Measurements from ENCODE around the gene TMPRSS13.

The TMPRSS13 gene

DNA sequence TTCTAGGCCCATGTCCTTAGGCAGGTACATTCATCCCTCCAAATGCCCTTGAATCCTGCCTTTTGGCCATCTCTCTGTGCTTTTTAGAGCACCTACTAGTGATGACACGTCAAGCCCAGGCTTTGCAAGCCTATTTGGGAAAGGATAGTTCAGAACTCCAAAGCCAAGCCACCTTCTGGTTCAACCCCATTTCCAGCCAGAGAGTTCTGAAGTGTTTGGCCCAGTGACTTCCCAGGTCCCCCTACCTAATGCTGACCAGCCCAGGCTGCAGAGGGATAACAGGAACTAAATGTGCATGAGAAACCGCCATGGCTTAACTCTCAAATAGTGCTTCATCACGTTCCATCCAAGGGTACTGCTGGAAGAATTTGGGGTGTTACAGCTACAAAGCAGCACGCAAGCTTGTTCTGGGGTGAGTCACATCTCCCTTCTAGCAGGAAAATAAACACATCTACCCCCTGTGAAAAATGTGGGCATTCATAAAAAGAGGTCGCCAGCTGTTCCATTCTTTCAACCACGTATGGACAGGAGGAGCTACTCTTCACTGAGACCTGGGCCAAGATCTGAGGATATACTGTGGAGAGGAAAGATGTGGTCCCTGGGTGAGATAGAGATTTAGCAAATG lies 50.8 kb downstream of the TMPRSS13 start:
- no peak for DNase-seq (ENCODE audit: low read depth, low spot score)

DNA sequence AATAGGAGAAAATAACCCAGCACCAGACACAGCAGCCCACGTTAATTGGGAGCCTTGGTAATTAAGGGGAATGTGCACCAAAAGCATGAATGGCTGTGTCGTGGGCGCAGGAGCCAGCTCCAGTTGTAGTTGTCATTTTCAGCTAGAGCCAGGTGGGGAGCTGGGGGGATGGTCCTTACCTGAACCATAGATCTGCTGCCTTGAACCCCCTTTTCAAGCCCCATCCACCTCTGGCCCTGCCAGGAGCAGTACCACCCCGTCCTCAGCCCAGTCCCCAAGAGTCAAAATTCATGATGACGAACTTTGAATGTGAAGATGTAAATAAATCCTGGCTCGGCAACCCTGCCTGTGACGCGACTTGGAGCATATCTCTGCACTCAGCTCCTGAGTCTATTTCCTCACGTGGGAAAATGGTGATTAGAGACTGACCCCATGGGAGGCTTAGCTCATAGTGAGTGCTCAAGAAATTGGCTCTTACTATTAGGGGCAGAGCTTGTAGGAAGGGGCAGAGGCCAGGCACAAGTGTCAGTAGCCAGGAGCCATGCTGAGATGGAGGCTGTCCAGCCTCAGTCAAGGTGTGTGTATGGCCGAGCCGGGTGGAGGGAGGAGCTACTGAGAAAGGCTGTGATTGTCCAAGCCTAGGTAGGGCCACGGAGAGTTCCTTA lies 52.0 kb downstream of the TMPRSS13 start:
- no peak overlapping the region for H3K4me3 ChIP-seq (ENCODE audit: low read length)
- no peak for DNase-seq (ENCODE audit: low read depth, low spot score)

More for the DNA sequence above, 50.8 kb downstream of the TMPRSS13 start:
- no peak overlapping the region for H3K4me3 ChIP-seq (ENCODE audit: low read length)

DNA sequence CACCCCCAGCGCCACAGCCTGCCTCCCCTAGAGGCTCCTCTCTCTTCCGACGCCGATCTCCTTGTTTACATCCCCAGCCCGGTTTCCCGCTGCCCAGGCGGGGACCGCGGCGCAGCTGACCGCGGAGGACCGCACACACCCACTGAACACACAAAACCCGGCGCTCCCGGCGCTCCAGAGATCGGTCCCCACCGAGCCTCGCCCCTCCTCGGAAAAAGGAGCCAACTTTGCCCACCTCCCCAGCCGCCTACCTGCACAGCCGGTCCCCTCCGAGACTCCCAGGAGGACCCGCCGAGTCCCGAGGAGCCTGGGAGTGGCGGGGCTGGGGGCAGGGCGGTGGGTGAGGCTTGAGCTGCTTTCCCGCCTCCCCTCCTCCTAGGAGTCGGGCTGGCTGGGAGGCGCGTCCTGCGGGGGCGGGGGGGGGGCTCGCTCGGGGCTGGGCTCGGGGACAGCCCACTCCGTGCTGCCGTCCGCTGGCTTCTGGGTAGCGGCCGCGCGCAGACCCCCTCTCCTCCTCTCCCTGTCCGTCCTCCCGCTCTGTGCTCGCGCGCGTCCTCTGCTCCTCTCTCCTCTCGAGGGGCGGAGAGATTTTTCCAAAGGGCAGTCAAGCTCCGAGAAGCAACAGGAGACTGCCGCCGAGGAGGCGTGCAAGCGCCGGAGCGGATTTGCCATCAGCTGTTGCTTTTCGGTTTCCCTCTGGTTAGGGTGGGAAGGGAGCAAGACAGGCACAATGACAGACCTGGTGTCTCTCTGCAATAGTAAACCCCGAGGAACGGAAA lies 52.7 kb downstream of the TMPRSS13 start, which contains the start of gene FXYD6:
FXYD6 (minus strand) TSS at position 318 of the 779 bp plus-strand sequence. CDS start 33,882 bp downstream, outside the sequence.
- DNase-seq (ENCODE audit: low read depth, low spot score), result no peak
- H3K4me3 ChIP-seq (ENCODE audit: low read length), result peak within 1 kb of the TSS; percentile 15

DNA sequence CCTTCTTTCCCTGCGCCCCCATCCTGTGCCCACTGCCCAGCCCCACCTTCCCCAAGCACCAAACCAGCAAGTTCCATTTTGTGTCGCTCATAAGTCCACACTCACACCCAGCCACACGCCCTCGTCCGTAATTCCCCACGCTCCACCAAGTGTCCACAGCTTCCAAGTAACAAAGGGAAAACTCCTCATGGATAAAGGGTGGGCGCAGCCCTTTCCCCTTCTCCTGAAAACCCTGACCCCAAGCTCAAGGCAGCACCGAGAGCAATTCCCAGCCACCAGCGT lies 53.2 kb downstream of the TMPRSS13 start:
- H3K4me3 ChIP-seq (ENCODE audit: low read length), result no peak overlapping the region
- no peak for DNase-seq (ENCODE audit: low read depth, low spot score)

DNA sequence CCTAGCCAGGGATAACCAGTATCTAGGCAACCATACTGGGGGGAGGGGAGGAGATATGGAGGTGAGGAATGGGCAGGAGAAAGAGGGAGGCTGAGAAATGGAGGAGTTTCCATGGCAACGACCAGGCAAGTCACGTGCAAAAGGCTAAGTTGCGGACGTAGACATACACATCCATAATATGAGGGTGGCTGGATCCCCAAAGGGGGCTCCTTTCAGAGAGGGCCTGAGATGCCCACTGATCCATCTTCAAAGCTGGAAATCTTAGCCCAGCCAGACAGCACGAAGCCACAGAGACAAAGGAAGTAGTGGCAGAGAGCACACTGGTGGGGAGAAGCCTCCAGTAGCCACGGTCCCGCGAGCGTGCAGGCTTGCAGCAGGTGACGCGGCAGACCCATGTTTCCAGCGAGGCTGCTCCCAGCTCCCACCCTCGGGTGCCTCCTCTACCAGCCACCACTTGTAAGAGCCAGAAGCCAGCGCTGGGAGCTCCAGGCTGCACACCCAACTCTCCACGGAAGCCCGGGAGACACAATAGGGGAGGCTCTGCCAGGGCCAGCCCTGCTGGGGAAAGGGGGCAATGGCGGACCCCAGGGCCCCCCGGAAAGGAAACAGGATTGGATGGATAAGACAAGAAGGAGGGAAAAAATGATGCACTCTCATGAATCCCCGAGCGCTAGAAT lies 53.7 kb downstream of the TMPRSS13 start:
- peak overlapping the region; percentile 15 for H3K4me3 ChIP-seq (ENCODE audit: low read length)
- DNase-seq (ENCODE audit: low read depth, low spot score), result peak; percentile 8

DNA sequence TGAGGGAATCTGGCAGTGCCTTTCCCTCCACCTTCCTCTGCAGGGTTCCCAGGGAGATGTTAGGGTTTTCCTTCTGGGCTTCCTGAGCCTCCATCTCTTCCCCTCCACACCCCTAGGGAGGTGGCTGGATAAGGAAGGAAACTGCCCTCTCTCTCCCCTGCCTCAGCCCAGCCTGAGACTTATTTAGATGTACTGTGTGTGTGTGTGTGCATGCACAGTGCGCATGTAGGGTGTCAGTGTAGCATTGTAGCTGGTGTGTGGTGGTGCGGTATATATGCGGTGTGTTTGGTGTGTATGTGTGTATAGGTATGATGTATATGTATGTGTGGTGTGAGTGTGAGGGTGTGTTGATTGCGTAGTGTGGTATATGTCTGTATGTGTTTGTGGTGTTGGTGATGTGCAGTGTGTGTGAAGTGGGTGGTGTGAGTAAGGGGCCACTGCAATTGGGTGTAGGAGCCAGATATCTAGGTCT lies 54.3 kb downstream of the TMPRSS13 start:
- no peak overlapping the region for H3K4me3 ChIP-seq (ENCODE audit: low read length)
- DNase-seq (ENCODE audit: low read depth, low spot score), result no peak

DNA sequence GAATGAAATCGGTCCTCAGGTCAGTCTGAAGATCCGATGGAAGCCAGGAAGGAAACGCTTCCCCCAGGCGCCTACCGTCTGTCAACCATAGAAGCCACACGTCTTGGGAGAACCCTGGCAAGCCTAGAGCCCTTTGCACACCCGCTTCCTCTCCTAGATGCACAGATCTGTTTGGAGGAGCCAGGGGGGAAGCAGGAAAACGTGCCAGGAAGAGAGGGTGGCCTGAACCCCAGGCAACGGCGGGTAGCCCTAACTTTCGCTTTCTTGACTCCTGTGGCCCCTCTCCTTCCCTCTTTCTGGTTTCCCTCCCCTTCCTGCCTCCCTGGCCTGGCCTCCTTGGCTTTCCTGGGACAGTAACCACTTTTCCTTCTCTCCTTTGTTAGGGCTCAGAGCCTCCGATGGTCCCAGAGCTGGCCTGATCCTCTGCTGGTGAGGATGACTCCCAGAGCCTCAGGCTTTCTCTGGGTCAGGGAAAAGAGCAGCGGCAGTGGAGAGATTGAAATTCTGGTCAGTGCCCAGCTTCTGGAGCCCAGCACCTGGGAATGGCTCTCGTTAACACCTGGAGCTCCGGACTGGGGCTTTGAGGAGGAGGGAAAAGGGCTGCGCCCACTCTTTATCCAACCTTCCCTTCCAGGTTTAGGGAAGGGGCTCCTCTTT lies 54.8 kb downstream of the TMPRSS13 start:
- H3K4me3 ChIP-seq (ENCODE audit: low read length), result no peak overlapping the region
- no peak for DNase-seq (ENCODE audit: low read depth, low spot score)

DNA sequence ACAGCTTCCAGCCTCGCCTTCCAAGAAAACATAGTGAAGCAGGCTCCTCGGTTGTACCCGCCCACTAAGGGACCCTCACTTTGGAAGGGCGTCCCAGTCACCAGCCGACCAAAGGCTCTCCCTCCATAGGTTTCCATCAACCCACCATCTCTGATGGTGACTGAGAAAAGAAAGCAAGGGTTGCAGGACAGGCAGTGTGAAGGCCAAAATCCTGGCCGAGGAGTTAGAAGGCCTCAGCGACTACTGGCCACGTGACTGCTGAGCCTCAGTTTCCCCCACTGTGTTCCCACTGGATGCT lies 55.4 kb downstream of the TMPRSS13 start:
- DNase-seq (ENCODE audit: low read depth, low spot score), result no peak
- H3K4me3 ChIP-seq (ENCODE audit: low read length), result no peak overlapping the region

DNA sequence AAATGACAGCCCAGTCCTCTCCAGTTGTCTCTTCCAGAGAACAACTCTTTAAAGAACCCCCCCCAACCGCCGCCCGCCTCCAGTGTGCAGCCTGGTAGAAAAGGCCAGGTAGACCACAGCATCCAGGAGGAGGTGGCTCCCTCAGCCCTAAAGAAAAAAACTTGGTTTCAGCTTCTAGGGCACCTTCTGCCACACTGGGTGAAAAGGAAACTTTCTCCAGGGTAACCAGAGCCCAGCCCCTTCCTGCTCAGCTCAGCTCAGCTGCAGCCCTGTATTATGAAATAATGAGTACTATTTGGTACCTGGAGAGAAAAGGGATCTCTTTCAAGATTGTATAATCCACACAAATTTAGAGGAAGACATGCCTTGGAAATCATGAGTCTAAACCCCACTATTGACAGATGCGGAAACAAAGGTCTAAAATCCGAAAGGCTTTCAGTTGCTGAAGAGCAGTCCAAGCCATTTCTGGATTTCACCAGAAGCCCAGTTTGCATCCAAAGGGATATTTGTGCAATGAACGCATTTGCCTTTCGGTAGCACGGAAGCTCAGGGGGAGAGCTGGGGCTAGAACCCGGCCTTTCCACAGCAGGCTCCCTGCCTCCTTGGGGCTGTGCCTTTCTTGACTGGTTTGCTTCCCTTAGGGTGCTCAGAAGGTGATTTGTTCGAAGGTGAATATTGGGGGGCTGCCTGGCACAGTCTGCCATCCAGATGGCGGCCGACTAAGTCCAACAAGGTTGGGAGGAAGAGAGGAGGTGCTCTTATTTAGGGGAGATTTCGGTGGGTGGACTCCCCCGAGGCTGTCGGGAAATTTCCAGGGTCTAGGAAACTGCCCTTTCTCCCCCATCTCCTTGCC lies 56.0 kb downstream of the TMPRSS13 start:
- peak; percentile 10 for DNase-seq (ENCODE audit: low read depth, low spot score)
- no peak overlapping the region for H3K4me3 ChIP-seq (ENCODE audit: low read length)

DNA sequence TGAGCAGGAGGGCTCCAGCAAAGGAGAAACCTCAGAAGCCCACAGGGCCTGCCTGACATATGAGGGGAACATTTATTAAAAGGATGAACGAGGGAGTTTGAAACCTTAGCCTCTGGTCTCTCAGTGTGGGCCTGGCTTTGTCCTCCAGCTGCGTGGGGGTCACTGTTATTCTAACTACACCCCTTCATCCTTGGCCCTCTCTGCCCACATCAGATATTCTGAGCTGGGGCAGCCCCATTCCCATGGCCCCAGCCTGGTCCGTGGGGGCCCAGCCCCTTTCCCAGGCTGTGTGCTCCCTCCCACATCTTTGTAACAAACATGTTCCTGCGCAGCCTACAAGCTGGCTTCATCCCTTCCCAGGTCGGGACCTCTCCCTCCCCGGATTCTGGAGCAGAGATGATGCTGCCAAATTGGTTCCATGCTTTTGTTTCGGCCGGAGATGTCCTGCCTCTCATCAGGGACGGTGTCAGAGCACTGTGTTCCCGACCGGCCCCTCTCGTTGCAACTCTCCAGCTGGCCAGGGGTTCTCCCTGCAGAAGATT lies 56.7 kb downstream of the TMPRSS13 start:
- H3K4me3 ChIP-seq (ENCODE audit: low read length), result no peak overlapping the region
- DNase-seq (ENCODE audit: low read depth, low spot score), result no peak

DNA sequence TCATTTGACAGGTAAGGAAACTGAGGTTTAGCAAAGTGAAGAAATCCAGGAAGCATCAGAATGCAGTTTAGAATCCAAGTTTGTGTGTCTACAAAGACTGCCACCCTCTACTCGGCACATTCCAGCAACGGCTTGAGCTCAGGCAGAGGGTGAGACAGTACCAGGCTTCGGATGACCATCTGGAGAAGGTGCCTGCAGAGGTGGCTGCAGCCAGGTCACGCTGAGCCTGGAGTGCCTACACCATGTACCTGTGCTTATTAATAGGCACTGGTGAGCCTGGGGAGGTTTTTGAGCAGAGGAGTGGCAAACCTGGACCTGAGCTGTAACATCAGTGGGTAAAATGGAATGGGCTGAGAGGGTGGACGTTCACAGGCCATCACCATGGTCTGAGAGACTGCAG lies 57.4 kb downstream of the TMPRSS13 start:
- no peak overlapping the region for H3K4me3 ChIP-seq (ENCODE audit: low read length)
- DNase-seq (ENCODE audit: low read depth, low spot score), result no peak

DNA sequence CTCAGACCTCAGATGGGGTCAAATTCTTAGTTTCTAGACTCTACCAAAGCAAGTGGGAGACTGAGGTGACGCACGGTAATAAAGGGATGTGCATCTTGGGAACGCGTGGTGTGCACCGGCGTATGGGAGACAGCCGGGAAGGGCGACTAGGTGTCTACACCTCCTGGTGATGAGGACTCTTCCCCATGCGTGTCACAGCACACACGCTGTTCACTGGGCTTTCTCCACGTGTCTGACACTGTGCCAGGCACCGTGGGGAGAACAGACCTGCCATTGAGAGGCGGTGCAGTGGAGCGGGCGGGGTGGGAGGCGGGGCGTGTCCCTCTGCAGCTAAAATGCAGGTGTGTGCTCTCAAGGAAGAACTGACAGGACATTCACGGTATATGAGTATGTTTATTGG lies 58.0 kb downstream of the TMPRSS13 start:
- no peak overlapping the region for H3K4me3 ChIP-seq (ENCODE audit: low read length)
- DNase-seq (ENCODE audit: low read depth, low spot score), result no peak

DNA sequence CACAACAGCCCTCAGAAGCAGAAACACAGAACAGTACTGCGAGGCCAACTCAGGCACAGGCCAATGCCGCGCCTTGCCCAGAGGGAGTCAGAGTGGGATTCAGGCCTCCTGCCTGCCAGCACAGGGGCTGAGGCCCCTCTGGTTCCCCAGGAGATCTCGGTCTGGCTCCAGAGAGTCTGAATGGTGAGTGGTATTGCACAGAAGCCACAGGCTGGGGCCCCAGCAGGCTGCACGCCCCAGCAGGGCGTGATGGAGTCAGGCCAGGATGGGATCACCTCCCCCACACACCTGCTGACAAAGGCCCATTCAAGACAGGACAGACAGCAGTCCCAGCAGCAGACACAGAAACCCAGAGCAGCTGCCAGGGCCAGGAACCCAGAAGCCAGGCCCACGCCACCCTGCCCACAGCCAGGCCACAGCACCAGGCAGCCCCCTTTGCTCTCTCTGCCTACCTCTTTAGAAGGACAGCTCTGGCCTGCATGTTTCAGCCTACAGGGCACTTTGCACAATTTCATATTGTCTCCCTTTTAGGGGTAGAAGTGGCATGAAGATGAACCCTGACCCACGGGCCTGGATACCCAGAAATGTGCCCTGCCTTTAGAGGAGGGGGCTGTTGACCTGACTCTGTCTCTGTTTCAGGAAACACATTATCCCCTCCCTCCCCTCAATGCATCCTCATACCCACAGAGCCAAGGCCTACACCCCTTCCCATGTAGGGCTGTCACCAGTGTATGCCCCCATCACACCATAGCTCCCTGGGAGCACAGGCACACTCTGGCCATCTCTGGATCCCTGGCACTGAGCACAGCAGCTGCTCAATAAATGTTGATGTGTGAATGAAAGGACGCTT lies 58.9 kb downstream of the TMPRSS13 start:
- no peak for DNase-seq (ENCODE audit: low read depth, low spot score)
- H3K4me3 ChIP-seq (ENCODE audit: low read length), result no peak overlapping the region

DNA sequence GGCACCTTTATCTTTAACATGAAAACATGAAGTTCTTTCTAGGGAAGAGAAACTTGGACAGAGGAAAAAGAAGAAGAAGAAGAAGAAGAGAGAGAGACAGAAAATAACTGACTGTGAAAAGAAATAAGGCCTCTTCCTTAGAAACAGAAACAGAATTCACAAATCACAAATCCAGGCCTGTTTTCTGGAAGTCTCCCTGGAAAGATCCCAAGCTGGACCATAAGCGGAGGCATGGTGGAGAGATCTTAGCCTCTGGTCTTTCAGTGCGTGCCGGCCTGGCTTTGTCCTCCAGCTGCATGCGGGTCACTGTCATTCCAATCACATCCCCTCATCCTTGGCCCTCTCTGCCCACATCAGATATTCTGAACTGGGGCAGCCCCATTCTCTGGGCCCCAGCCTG lies 59.6 kb downstream of the TMPRSS13 start:
- no peak for DNase-seq (ENCODE audit: low read depth, low spot score)
- H3K4me3 ChIP-seq (ENCODE audit: low read length), result no peak overlapping the region

DNA sequence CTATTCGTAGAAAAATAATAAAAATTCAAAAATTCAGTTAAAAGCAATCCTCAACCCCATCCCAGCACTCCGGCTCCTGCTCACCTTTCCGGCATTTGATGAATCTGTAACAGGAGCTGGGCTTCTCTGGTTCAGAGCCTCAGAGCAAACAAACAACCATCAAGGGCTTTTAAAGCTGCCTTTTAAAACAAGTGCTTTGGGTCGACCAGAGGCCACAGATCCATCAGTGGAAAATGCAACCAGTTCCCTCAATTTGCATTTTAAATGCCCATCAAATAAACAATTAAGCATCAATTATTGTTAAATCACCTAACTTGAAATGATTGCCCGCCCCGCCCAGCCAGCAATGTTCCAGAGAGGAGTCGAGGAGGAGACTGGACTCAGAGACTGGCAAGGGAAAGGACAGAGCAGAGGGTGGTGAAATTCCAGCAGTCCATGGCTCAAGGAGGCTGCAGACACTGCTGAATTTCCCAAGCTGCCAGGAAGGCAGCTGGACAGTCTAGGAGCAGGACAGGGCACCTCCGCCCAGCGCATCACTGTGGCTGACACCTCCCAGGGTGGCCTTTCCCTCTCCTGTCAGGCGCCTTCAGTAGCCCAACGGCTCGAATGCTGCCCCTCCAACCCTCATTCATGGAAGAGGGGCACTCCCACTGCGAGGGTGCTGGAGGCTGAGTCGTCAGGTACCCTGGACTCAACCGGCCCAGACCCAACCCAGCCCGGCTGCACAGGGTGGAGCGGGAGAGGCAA lies 60.2 kb downstream of the TMPRSS13 start:
- H3K4me3 ChIP-seq (ENCODE audit: low read length), result no peak overlapping the region
- no peak for DNase-seq (ENCODE audit: low read depth, low spot score)

DNA sequence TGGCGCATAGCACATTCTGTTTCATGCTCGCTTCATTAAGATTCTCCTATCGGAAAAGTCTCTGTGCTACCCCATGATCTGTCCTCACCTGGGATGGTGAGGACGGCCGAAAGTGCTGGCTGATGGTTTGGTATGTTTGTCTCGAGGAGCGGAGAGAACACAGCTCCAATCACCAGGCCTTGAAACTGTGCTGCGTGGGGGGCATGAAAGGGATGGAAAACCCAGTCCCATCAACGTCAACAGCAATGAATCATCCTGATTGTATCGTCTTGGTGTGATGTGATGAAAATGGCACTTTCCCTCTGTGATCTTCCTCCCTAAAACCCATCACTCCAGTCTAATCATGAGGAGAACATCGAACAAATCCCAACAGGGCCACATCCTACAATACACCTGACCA lies 61.1 kb downstream of the TMPRSS13 start:
- H3K4me3 ChIP-seq (ENCODE audit: low read length), result no peak overlapping the region
- no peak for DNase-seq (ENCODE audit: low read depth, low spot score)

DNA sequence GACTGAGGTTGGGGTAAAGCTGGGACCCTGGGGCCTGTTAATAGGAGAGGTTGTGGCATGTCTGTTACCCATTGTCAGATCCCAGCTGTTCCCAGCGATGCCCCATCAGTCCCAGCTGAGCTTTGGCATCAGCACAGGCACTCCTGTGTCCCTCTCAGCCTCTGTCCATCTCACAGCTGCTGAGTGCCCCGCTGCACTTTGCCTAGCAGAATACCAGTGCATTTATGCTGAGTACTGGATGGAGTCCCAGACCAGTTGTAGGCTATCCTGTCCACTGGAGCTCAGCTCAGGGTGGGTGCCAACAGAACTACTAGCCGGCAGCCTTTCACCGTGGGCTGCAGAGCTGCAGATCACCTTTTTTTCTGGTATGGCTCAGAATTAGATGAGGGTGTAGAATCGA lies 62.7 kb downstream of the TMPRSS13 start:
- DNase-seq (ENCODE audit: low read depth, low spot score), result no peak

More for the DNA sequence above, 62.7 kb downstream of the TMPRSS13 start:
- H3K4me3 ChIP-seq (ENCODE audit: low read length), result no peak overlapping the region

Data from Jurkat, Clone E6-1 (cell line).